Epidermal melanocyte (primary cell): Measurements from ENCODE around the gene EGLN1.
"Not testable (repeated sequence)": the region's sequence is repeated elsewhere in the genome, so short reads cannot be mapped to it uniquely, and the experiment has no call there.

ENCODE experiments used
- DNase-seq: peaks from one replicate; pipeline ENCODE4 v3.0.0; 2011; ENCODE audit warnings: low spot score; ENCODE audit not compliant: insufficient read length

EGLN1 gene

GRCh38 chr1:231364192-231364591 lies 57.9 kb downstream of the EGLN1 start:
- no peak for DNase-seq

- DNase-seq: no peak
Measured at GRCh38 chr1:231363624-231364023, 58.5 kb downstream of the EGLN1 start.

- DNase-seq: no peak
Measured at GRCh38 chr1:231362325-231362724, 59.8 kb downstream of the EGLN1 start.

- no peak for DNase-seq
Measured at GRCh38 chr1:231359113-231359512, 63.0 kb downstream of the EGLN1 start.

- DNase-seq: peak; percentile 43
Measured at GRCh38 chr1:231357831-231358354, 64.2 kb downstream of the EGLN1 start.

GRCh38 chr1:231357187-231357772 lies 64.8 kb downstream of the EGLN1 start:
- no peak for DNase-seq

GRCh38 chr1:231355171-231355570 lies 66.9 kb downstream of the EGLN1 start:
- no peak for DNase-seq

- no peak for DNase-seq
Measured at GRCh38 chr1:231354330-231355020, 67.6 kb downstream of the EGLN1 start.

- DNase-seq: no peak
Measured at GRCh38 chr1:231353086-231353485, 69.0 kb downstream of the EGLN1 start.

GRCh38 chr1:231351816-231352215 lies 70.3 kb downstream of the EGLN1 start:
- DNase-seq: no peak

GRCh38 chr1:231348856-231349255 lies 73.2 kb downstream of the EGLN1 start:
- not testable (repeated sequence) for DNase-seq

GRCh38 chr1:231348442-231348841 lies 73.6 kb downstream of the EGLN1 start:
- DNase-seq: no peak

- DNase-seq: no peak
Measured at GRCh38 chr1:231347961-231348360, 74.1 kb downstream of the EGLN1 start.

GRCh38 chr1:231340328-231341013 lies 81.6 kb downstream of the EGLN1 start:
- no peak for DNase-seq

- DNase-seq: peak; percentile 85
Measured at GRCh38 chr1:231338270-231339128, 83.6 kb downstream of the EGLN1 start, which contains the start of gene SPRTN. SPRTN (plus strand) TSS chr1:231338293; CDS start chr1:231338384, 91 bp downstream.

GRCh38 chr1:231337472-231338269 lies 84.4 kb downstream of the EGLN1 start, which contains the start of gene EXOC8:
EXOC8 (minus strand) TSS chr1:231337852; CDS start chr1:231337745, 107 bp downstream.
- peak; percentile 89 for DNase-seq

GRCh38 chr1:231337043-231337471 lies 85.0 kb downstream of the EGLN1 start:
- no peak for DNase-seq

GRCh38 chr1:231335663-231336602 lies 86.2 kb downstream of the EGLN1 start:
- no peak for DNase-seq

GRCh38 chr1:231334952-231335351 lies 87.1 kb downstream of the EGLN1 start:
- no peak for DNase-seq
